HepG2 (cell line): ENCODE results near the gene PXDC1. TPM values are rescaled to one million over a fixed set of nuclear protein-coding genes. Genes with fewer than 3 reads are reported as not detected.
A peak's percentile ranks its signal among the peaks of the same experiment; 100 is the strongest.

Experiments used
- BRD4 ChIP-seq: sonication (generic); formaldehyde crosslinking; IDR thresholded peaks from 2 replicates; pipeline ENCODE4 v1.4.0; 2020; ENCODE audit warnings: missing genetic modification reagents
- CHD4 ChIP-seq: fragments of 200-600 bp; sonication (generic); IDR thresholded peaks from 2 replicates; pipeline ENCODE4 v1.7.0; 2017; ENCODE audit warnings: mild to moderate bottlenecking, low read length, borderline replicate concordance
- DR1 ChIP-seq: sonication (generic); formaldehyde crosslinking; IDR thresholded peaks from 2 replicates; pipeline ENCODE4 v1.8.0; 2021; ENCODE audit warnings: mild to moderate bottlenecking, missing genetic modification reagents, inconsistent platforms
- GATAD2A ChIP-seq: IDR thresholded peaks from 2 replicates; pipeline ENCODE4 v1.6.1; 2016
- HOXA9 ChIP-seq: sonication (generic); formaldehyde crosslinking; IDR thresholded peaks from 2 replicates; pipeline ENCODE4 v1.8.1; 2022; ENCODE audit warnings: missing genetic modification reagents, mild to moderate bottlenecking, moderate library complexity, borderline replicate concordance
- NFE2L2 ChIP-seq: fragments of 150-350 bp; IDR thresholded peaks from 2 replicates; pipeline ENCODE4 v1.6.1; 2014; ENCODE audit warnings: low read length
- PAX8 ChIP-seq: sonication (generic); formaldehyde crosslinking; IDR thresholded peaks from 2 replicates; pipeline ENCODE4 v1.8.0; 2022; ENCODE audit warnings: mild to moderate bottlenecking, missing genetic modification reagents, borderline replicate concordance
- RARG ChIP-seq: sonication (generic); formaldehyde crosslinking; IDR thresholded peaks from 2 replicates; pipeline ENCODE4 v1.4.0; 2020; ENCODE audit warnings: low read depth, mild to moderate bottlenecking, missing genetic modification reagents
- XBP1 ChIP-seq: sonication (generic); formaldehyde crosslinking; IDR thresholded peaks from 2 replicates; pipeline ENCODE4 v1.5.0; 2020; ENCODE audit warnings: missing genetic modification reagents
- ZFAT ChIP-seq: sonication (generic); formaldehyde crosslinking; conservative IDR thresholded peaks from 2 replicates; pipeline ENCODE4 v1.8.1; 2023; ENCODE audit warnings: missing genetic modification reagents, inconsistent platforms
- ZNF382 ChIP-seq: sonication (generic); formaldehyde crosslinking; IDR thresholded peaks from 2 replicates; pipeline ENCODE4 v1.5.0; 2020; ENCODE audit warnings: missing genetic modification reagents, mild to moderate bottlenecking, borderline replicate concordance
- ZNF468 ChIP-seq: sonication (generic); formaldehyde crosslinking; IDR thresholded peaks from 2 replicates; pipeline ENCODE4 v1.8.0; 2022; ENCODE audit warnings: mild to moderate bottlenecking, moderate library complexity, missing genetic modification reagents
- ZNF724P ChIP-seq: sonication (generic); formaldehyde crosslinking; IDR thresholded peaks from 2 replicates; pipeline ENCODE4 v1.8.0; 2022; ENCODE audit warnings: missing genetic modification reagents, borderline replicate concordance
- ZNF747 ChIP-seq: sonication (generic); formaldehyde crosslinking; IDR thresholded peaks from 2 replicates; pipeline ENCODE4 v1.8.1; 2023; ENCODE audit warnings: missing genetic modification reagents, mild to moderate bottlenecking, borderline replicate concordance
- ZNF768 ChIP-seq: sonication (generic); formaldehyde crosslinking; IDR thresholded peaks from 2 replicates; pipeline ENCODE4 v1.4.0; 2020; ENCODE audit warnings: missing genetic modification reagents
- polyA plus RNA-seq, 8 experiments: library from polyadenylated mRNA; depleted of rRNA in 3 of 8; stranded (reverse) in 7 of 8; unstranded in 1 of 8; fragments of >200 nt; fragmentation: Illumina TruSeq in 4 of 8; extraction: Trizol in 4 of 8; gene quantifications; 2 replicates each; pipeline versions ENCODE4 v1.2.1 to v1.2.3, GENCODE V29; 2011 to 2016; ENCODE audit warnings: low read depth in 4 of 8, missing spikeins in 1 of 8, mixed read lengths in 1 of 8; ENCODE audit not compliant: insufficient read depth in 1 of 8
- total RNA-seq, 5 experiments: library from RNA; depleted of rRNA; stranded (reverse); fragments of >200 nt; fragmentation: Illumina TruSeq; extraction: Trizol; gene quantifications; 2 replicates each; pipeline ENCODE4 v1.2.3, GENCODE V29; 2016; ENCODE audit warnings: low read depth in 1 of 5
- TF ChIP-seq, protein P1 (sequence below): sonication (generic); formaldehyde crosslinking; IDR thresholded peaks from 2 replicates; pipeline ENCODE4 v1.9.0; 2022; ENCODE audit warnings: low read depth, missing genetic modification reagents
- TF ChIP-seq, protein P2 (sequence below): sonication (generic); formaldehyde crosslinking; IDR thresholded peaks from 2 replicates; pipeline ENCODE4 v1.9.0; 2021; ENCODE audit warnings: missing genetic modification reagents, mild to moderate bottlenecking, borderline replicate concordance
- TF ChIP-seq, protein P3 (sequence below): sonication (generic); formaldehyde crosslinking; IDR thresholded peaks from 2 replicates; pipeline ENCODE4 v1.4.0; 2020; ENCODE audit warnings: missing genetic modification reagents
- TF ChIP-seq, protein P4 (sequence below): sonication (generic); formaldehyde crosslinking; IDR thresholded peaks from 2 replicates; pipeline ENCODE4 v1.5.0; 2020; ENCODE audit warnings: mild to moderate bottlenecking, missing genetic modification reagents, borderline replicate concordance
- TF ChIP-seq, protein P5 (sequence below): sonication (generic); formaldehyde crosslinking; IDR thresholded peaks from 2 replicates; pipeline ENCODE4 v1.9.0; 2021; ENCODE audit warnings: missing genetic modification reagents, borderline replicate concordance

Gene PXDC1
- total and polyA plus RNA-seq, 2 of the 13 experiments (the other 11 are each of a cell fraction or from before 2014, with no cell fraction given) = 32.4 to 34.7 TPM

DNA sequence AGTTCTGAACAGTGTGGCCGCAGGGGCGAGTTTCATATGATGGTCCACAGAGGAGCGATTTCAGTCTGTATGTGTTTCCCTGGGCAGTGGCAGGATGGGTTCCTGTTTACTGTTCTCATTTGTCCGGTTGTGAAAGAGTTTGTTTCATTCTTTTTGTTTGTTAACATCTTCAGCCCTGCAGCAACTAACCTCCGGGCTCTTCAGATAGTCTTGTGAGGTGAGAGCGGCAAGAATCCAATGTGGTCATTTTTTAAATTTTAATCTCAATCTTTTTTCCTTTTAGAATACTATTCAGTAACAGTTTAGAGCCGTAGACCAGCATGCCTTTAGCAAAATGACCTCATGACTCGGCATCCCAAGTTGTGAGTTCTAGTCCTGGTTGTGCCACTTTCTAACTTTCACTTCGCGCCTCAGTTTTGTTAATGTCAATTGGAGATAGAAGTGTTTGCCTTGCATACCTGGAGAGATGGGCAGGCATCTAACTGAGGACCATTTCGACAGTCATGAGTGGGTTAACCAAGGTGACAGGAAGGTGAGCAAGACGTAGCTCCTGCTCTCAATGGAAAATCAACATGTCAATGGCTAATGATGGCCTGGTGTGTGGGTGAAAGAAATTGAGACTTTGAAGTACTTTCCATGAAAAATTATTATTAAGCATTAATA is 38.5 kb upstream of the PXDC1 start (continued):
- TF ChIP-seq, protein P1, sequence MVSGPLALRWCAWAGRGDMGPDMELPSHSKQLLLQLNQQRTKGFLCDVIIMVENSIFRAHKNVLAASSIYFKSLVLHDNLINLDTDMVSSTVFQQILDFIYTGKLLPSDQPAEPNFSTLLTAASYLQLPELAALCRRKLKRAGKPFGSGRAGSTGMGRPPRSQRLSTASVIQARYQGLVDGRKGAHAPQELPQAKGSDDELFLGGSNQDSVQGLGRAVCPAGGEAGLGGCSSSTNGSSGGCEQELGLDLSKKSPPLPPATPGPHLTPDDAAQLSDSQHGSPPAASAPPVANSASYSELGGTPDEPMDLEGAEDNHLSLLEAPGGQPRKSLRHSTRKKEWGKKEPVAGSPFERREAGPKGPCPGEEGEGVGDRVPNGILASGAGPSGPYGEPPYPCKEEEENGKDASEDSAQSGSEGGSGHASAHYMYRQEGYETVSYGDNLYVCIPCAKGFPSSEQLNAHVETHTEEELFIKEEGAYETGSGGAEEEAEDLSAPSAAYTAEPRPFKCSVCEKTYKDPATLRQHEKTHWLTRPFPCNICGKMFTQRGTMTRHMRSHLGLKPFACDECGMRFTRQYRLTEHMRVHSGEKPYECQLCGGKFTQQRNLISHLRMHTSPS = peak; percentile 82; the same call in 1 of the 2 replicates
- 0 out of 2 replicates have a peak, but pooled peaks have one; percentile 41 for TF ChIP-seq CHD4
- no peak for TF ChIP-seq RARG
- TF ChIP-seq BRD4 (CRISPR knock-in tag) = peak; percentile 69; the same call in 1 of the 2 replicates
- no peak for TF ChIP-seq DR1 (CRISPR knock-in tag)
- TF ChIP-seq, protein P2, sequence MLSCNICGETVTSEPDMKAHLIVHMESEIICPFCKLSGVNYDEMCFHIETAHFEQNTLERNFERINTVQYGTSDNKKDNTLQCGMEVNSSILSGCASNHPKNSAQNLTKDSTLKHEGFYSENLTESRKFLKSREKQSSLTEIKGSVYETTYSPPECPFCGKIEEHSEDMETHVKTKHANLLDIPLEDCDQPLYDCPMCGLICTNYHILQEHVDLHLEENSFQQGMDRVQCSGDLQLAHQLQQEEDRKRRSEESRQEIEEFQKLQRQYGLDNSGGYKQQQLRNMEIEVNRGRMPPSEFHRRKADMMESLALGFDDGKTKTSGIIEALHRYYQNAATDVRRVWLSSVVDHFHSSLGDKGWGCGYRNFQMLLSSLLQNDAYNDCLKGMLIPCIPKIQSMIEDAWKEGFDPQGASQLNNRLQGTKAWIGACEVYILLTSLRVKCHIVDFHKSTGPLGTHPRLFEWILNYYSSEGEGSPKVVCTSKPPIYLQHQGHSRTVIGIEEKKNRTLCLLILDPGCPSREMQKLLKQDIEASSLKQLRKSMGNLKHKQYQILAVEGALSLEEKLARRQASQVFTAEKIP (CRISPR knock-in tag) = no peak
- TF ChIP-seq ZNF382 (CRISPR knock-in tag) = no peak
- TF ChIP-seq, protein P3, sequence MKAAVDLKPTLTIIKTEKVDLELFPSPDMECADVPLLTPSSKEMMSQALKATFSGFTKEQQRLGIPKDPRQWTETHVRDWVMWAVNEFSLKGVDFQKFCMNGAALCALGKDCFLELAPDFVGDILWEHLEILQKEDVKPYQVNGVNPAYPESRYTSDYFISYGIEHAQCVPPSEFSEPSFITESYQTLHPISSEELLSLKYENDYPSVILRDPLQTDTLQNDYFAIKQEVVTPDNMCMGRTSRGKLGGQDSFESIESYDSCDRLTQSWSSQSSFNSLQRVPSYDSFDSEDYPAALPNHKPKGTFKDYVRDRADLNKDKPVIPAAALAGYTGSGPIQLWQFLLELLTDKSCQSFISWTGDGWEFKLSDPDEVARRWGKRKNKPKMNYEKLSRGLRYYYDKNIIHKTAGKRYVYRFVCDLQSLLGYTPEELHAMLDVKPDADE (CRISPR knock-in tag) = no peak
- no peak for TF ChIP-seq ZNF747 (CRISPR knock-in tag)
- TF ChIP-seq, protein P4, sequence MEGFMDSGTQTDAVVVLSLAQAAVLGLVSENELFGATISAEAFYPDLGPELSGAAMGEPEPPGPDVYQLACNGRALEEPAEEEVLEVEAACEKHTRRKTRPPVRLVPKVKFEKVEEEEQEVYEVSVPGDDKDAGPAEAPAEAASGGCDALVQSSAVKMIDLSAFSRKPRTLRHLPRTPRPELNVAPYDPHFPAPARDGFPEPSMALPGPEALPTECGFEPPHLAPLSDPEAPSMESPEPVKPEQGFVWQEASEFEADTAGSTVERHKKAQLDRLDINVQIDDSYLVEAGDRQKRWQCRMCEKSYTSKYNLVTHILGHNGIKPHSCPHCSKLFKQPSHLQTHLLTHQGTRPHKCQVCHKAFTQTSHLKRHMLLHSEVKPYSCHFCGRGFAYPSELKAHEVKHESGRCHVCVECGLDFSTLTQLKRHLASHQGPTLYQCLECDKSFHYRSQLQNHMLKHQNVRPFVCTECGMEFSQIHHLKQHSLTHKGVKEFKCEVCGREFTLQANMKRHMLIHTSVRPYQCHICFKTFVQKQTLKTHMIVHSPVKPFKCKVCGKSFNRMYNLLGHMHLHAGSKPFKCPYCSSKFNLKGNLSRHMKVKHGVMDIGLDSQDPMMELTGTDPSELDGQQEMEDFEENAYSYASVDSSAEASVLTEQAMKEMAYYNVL (CRISPR knock-in tag) = peak; percentile 86
- peak; percentile 83; the same call in 1 of the 2 replicates for TF ChIP-seq GATAD2A (CRISPR knock-in tag)
- TF ChIP-seq ZNF724P = peak; percentile 57; the same call in 1 of the 2 replicates
- 0 out of 2 replicates have a peak, but pooled peaks have one; percentile 30 for TF ChIP-seq XBP1
- TF ChIP-seq, protein P5, sequence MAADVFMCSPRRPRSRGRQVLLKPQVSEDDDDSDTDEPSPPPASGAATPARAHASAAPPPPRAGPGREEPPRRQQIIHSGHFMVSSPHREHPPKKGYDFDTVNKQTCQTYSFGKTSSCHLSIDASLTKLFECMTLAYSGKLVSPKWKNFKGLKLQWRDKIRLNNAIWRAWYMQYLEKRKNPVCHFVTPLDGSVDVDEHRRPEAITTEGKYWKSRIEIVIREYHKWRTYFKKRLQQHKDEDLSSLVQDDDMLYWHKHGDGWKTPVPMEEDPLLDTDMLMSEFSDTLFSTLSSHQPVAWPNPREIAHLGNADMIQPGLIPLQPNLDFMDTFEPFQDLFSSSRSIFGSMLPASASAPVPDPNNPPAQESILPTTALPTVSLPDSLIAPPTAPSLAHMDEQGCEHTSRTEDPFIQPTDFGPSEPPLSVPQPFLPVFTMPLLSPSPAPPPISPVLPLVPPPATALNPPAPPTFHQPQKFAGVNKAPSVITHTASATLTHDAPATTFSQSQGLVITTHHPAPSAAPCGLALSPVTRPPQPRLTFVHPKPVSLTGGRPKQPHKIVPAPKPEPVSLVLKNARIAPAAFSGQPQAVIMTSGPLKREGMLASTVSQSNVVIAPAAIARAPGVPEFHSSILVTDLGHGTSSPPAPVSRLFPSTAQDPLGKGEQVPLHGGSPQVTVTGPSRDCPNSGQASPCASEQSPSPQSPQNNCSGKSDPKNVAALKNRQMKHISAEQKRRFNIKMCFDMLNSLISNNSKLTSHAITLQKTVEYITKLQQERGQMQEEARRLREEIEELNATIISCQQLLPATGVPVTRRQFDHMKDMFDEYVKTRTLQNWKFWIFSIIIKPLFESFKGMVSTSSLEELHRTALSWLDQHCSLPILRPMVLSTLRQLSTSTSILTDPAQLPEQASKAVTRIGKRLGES (CRISPR knock-in tag) = no peak
- TF ChIP-seq PAX8 (CRISPR knock-in tag) = no peak
- TF ChIP-seq HOXA9 = no peak
- no peak for TF ChIP-seq ZFAT (CRISPR knock-in tag)
- no peak for TF ChIP-seq ZNF768 (CRISPR knock-in tag)
- no peak for TF ChIP-seq NFE2L2
- TF ChIP-seq ZNF468 (CRISPR knock-in tag) = no peak
